GM12873 (cell line): ENCODE measurements around the gene GRIN1.
A peak's percentile ranks its signal among the peaks of the same experiment; 100 is the strongest.

Experiments
- TF ChIP-seq, protein P1 (sequence below): IDR thresholded peaks from 2 replicates; pipeline ENCODE4 v1.5.1; 2012; ENCODE audit warnings: low read depth, mild to moderate bottlenecking, moderate library complexity, low read length, control low read depth; ENCODE audit not compliant: insufficient read depth; ENCODE audit errors: missing control alignments

GRIN1 gene

DNA sequence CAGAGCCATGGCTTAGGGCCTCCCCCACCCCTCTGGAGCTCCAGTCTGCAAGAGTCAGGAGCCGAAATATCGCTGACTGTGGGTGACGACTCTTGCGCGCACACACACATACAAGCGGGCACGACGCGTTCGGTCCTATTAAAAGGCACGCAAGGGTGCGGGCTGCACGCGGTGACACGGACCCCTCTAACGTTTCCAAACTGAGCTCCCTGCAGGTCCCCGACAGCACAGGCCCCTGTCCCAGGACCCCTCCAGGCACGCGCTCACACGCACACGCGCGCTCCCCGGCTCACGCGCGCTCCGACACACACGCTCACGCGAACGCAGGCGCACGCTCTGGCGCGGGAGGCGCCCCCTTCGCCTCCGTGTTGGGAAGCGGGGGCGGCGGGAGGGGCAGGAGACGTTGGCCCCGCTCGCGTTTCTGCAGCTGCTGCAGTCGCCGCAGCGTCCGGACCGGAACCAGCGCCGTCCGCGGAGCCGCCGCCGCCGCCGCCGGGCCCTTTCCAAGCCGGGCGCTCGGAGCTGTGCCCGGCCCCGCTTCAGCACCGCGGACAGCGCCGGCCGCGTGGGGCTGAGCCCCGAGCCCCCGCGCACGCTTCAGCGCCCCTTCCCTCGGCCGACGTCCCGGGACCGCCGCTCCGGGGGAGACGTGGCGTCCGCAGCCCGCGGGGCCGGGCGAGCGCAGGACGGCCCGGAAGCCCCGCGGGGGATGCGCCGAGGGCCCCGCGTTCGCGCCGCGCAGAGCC lies at the start of gene GRIN1:
TSS of gene GRIN1 (plus strand) at position 433 of the 746 bp plus-strand sequence. CDS start 333 bp downstream, outside the sequence.
- TF ChIP-seq, protein P1, sequence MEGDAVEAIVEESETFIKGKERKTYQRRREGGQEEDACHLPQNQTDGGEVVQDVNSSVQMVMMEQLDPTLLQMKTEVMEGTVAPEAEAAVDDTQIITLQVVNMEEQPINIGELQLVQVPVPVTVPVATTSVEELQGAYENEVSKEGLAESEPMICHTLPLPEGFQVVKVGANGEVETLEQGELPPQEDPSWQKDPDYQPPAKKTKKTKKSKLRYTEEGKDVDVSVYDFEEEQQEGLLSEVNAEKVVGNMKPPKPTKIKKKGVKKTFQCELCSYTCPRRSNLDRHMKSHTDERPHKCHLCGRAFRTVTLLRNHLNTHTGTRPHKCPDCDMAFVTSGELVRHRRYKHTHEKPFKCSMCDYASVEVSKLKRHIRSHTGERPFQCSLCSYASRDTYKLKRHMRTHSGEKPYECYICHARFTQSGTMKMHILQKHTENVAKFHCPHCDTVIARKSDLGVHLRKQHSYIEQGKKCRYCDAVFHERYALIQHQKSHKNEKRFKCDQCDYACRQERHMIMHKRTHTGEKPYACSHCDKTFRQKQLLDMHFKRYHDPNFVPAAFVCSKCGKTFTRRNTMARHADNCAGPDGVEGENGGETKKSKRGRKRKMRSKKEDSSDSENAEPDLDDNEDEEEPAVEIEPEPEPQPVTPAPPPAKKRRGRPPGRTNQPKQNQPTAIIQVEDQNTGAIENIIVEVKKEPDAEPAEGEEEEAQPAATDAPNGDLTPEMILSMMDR: no peak

DNA sequence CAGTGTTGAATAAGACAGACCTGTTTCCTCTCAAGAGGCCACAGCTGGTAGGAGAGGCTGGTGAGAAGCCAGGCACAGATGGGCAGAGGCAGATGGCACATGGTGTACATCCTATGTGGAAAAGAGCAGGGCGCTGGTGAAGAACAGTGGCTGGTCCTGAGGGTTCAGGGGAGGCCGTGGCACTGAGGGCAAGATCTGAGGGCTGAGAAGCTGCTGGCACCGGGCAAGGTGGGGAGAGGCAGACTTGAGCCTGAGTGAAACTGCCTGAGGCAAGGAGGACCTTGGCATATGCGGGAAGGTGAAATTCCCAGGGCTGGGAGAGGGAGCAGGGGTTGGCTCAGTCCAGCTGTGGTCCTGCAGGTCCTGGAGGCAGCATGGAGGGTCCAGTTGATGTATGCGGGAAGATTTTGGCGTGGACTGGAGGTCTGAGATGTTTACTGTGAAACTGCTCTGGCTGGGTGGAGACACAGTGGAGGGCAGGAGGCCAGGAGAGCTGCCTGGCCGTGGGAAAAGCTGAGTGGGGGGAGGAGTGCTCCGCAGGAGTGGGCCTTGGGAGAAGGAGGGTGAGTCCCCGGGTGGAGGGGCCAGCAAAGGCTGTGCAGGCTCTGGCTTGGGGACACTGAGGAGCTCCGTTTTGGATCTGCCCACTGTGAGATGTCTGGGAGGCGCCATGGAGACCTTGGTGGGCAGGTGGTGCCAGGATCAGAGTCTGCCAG lies 49.6 kb upstream of the GRIN1 start:
- TF ChIP-seq, protein P1: no peak

DNA sequence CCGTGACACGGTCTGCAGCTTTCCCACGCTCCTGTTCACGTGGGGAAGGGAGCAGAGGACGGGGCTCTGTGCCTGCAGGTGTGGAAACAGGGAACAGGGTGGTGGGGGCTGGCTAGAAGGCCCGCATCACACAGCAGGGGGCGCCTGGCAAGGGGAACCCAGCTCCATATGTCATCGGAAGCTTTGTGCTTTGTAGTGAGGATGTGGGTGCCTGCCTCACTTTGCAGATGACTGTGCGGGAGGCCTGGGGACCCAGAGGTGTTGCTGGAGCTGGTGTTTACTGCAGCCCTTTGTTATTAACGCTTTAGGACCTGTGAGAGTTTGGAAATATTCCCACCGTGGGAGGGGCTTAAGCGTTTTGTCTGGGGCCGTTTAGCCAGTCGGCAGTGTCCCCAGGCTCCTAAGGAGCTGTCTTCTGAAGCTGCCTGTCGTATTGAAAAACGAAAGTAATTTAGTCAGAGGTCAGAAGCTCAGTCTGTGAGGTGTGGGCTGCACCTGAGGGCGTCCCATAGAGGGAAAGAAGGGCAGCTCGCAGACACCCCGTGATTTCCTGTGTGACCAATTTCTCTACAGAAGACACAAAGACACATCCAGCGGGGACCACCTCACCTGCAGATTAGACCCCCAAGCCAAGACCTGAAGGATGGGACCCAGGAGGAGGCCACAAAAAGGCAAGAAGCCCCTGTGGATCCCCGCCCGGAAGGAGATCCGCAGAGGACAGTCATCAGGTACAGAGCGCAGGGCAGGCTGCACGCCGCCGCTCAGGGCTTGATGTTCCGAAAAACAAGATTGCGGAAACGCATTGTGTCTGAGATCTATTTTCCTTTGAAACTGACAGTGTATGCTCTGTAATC lies 43.1 kb upstream of the GRIN1 start:
- TF ChIP-seq, protein P1: peak; percentile 86

DNA sequence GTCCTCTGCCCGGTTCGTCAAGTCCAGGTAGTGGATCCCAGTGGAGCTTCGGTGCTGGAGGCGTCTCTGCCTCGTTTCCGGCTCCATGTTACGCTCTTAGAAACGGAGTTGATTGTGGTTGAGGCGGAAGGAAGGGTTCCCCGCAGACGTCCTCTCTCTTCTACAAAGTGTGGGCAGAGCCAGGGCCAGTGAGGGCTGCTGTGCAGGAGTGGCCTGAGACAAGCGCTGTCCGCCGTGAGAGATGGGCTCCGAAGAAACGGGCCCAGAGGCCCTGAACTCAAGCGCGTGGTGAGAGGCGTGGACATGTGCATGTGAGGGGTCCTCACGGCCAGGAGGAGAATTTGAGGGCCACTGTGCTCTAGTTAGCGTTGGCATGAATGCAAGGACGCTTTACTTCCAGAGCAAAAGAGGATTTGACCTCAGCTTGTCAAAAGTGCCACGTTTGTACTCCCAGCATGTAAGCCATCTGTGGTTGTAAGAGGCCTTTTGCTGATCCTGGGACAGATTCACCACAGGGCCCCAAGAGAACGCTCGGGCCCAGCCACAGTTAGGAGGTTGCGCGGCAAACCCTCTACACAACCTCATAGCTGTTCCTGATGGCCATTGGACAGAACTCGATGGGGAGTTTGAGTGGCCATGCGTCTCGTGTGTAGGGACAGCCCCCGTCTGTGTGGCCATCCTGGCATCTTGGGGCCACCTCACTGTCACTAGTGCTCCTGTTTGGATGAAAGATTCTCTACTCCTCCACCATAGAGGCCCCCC lies 42.0 kb upstream of the GRIN1 start:
- TF ChIP-seq, protein P1: no peak

DNA sequence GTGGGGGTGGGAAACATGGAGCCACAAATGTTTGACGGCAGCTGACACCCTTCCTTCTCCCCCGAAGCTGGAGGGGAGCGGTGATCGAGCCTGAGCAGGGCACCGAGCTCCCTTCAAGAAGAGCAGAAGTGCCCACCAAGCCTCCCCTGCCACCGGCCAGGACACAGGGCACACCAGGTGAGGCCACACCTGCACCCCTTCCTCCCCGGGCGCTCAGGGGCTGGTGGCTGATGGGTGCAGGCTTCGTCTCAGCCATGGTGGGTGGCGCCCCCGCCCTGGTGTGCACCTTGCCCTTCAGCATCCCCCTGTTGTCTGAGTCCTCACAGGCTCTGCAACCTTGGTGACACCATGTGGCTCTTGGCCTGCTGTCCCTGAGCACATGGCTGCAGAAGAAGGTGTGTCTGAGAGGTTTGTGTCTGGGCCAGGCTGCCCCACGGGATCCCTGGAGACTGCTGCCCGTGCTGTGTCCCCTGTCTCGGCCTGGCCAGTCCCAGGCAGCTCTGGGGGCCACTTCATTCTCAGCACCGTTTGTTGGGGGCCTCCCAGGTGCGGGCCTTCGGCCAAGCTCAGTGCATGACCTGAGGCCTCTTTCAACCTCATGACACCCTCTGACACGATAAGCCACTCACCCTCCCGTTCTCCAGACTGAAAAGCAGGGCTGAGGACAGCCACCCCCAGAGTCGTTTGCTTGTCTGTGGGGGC lies 41.0 kb upstream of the GRIN1 start:
- TF ChIP-seq, protein P1: no peak

DNA sequence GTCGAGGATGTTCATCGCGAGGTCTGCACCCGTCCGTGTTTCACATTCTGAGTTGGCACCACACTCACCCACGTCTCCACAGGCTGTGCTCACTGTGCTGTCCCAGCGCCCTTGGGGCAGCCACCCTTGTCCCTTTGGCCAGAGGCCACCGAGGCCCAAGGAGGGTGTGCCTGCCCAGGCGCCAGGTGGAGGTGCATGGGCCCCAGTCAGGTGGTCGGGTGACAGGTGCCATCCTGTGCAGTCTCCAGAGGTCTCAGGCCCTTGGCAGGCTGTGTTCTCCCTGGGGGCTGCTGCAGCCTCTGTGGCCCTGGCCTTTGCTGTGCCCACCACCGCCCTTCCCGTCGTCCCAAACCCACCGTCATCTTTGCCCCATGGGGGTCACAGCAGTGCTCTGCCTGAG lies 39.7 kb upstream of the GRIN1 start:
- TF ChIP-seq, protein P1: no peak
